WI38 (cell line): ENCODE results near the gene DISP2.

Experiments used
- H3K4me3 ChIP-seq: 2 replicates; pipeline ENCODE4 v1.5.1; 2011; ENCODE audit warnings: low read depth, mild to moderate bottlenecking, control low read depth, low read length
- TF ChIP-seq, protein P1 (sequence below): IDR thresholded peaks from 2 replicates; pipeline ENCODE4 v1.5.1; 2012; ENCODE audit warnings: low read depth, mild to moderate bottlenecking, control low read depth, low read length

DISP2 gene

DNA sequence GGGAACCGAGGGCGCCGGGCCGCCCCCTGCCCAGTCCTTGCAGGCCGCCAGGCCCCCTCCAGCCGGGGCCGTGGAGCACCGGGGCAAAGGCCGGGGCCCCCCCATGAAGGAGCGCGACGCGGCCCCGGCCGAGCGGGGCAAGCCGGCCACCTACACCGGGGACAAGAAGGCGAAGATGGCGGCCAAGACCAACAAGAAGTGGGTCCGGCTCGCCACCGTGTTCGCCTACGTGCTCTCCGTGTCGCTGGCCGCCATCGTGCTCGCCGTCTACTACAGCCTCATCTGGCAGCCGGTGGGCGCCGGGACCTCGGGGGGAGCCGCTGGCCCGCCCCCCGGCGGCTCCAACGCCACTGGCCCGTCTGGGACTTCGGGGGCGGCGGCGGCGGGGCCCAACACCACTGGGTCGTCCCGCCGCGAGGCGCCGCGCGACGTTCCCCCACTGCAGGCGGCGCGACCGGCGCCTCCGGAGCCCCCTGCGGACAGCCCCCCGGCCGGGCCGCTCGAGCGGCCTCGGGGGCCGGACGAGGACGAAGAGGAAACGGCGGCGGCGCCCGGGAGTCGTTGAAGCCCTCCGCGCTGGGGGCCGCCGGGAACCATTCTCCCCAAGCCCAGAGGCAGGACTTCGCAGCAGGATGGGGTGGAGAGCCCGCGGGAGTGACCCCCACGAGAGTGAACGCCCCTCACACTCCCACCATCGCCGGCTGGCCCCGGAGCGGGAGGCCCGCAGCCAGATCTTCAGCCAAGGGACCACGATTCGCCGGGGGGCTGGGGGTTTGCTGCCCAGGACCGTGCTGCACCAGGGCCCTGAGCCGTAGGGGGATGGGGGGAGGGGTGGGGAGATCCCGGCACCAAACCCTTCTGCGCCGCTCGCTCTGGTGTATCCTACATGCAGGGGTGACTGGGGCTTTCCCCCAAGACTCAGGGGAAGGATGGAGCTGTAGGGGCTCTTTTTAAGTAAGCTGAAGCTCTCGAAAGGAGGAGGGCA is 33.8 kb upstream of the DISP2 start:
- TF ChIP-seq, protein P1, sequence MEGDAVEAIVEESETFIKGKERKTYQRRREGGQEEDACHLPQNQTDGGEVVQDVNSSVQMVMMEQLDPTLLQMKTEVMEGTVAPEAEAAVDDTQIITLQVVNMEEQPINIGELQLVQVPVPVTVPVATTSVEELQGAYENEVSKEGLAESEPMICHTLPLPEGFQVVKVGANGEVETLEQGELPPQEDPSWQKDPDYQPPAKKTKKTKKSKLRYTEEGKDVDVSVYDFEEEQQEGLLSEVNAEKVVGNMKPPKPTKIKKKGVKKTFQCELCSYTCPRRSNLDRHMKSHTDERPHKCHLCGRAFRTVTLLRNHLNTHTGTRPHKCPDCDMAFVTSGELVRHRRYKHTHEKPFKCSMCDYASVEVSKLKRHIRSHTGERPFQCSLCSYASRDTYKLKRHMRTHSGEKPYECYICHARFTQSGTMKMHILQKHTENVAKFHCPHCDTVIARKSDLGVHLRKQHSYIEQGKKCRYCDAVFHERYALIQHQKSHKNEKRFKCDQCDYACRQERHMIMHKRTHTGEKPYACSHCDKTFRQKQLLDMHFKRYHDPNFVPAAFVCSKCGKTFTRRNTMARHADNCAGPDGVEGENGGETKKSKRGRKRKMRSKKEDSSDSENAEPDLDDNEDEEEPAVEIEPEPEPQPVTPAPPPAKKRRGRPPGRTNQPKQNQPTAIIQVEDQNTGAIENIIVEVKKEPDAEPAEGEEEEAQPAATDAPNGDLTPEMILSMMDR = no peak
- H3K4me3 ChIP-seq = peak overlapping the region; percentile 69

DNA sequence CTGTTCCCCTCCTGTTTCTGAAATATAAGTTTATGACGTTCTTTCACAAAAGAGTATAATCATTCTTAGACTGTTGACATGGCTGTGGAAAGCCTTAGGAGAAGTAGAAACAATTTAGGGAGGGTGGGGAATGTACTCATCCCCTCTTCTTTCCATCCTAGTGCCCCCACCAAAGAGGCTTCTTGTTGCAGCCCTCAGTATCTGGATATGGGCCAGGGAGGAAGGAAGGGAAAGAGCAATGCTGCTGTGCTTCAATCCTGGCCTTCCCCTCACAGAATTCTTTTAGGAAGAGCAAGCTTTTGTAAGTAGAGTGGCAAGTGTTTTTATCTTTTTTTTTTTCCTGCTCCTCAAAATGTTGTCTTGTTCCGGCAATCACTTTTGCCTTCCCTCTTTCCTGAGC is 32.8 kb upstream of the DISP2 start:
- H3K4me3 ChIP-seq = peak overlapping the region; percentile 69
- TF ChIP-seq, protein P1 = no peak

- TF ChIP-seq, protein P1 = no peak
- H3K4me3 ChIP-seq = peak overlapping the region; percentile 69
Observed at GRCh38 chr15:40325700-40326099, 32.3 kb upstream of the DISP2 start.

DNA sequence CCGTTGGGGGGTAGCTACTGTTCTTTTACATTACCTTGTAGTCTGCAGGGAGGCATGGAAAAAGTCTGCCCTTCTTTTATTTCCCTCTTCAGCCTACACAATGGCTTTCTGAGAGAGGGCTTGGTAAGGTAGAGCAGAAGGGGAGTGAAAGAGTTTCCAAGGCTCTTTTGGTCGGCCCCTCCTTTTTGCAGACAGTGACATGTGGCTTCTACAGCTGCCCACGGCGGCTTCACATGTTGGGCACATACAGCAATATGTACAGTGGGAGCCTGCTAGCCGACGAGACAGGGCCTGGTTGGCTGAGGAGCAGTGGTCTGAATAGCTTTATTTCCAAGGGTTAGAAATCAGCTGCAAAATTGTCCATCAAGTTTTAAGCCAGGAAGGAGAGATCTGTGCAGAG is 30.6 kb upstream of the DISP2 start:
- no peak overlapping the region for H3K4me3 ChIP-seq
- TF ChIP-seq, protein P1 = no peak

GRCh38 chr15:40328176-40328575 is 29.8 kb upstream of the DISP2 start:
- no peak overlapping the region; the same call in 1 of the 2 replicates for H3K4me3 ChIP-seq
- TF ChIP-seq, protein P1 = no peak

DNA sequence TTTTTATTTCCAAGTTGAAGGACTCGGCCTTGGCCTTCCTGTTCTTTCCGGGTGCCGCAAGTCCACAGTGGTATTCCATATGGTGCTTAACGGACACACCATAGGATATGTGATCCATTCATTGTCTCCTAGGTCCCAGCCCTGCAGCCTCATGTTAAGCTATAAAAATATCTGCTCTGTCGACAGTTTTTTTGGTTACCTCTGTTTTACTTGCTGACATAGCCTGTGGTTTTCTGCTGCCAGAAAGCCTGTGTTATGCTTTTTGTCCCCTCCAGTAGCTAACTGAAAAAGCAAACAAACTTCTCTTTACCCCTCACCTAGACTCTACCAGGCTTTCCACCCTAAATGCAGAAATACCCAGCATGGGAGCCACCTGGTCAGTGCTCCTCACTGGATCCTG is 29.3 kb upstream of the DISP2 start:
- H3K4me3 ChIP-seq = no peak overlapping the region; the same call in 1 of the 2 replicates
- TF ChIP-seq, protein P1 = no peak

DNA sequence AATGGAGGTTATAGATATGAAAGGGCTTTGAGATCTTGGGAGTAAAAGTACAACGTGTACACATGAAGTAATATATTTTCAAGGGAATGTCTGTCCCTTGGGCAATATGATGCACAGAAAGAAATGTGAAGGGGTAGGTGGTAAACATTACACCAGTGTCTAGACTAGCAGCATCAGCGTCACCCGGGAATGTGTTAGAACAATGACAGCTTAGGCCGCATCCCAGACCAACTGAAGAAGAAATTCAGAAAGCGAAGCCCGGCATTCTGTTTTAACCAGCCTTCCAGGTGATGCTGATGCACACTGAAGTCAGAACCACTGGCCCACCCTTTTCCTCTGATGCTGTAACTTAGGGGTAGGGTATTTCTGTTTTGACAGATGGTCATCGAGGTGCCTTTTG is 28.2 kb upstream of the DISP2 start:
- no peak overlapping the region for H3K4me3 ChIP-seq
- TF ChIP-seq, protein P1 = no peak
